Subcutaneous adipose tissue (tissue), 4 donors: Measurements from ENCODE around the gene HSPA1L. TPM values are rescaled to one million over a fixed set of nuclear protein-coding genes. Genes with fewer than 3 reads are reported as not detected.

Experiments used
- CTCF ChIP-seq: fragments of 450-650 bp; IDR thresholded peaks from one replicate; pipeline ENCODE4 v1.5.1; 2016; ENCODE audit warnings: low read depth, mild to moderate bottlenecking, control low read depth, antibody characterized with exemption, moderate library complexity
- total RNA-seq, 4 donors: library from RNA; depleted of rRNA; stranded (reverse); fragments of >200 nt; gene quantifications; one replicate each; pipeline ENCODE4 v1.1.0, GENCODE V29; 2016

The HSPA1L gene
- total RNA-seq, 4 donors from 2014 or later: 0.65 to 2.9 (median 1.2) TPM

GRCh38 chr6:31819871-31820299, 4.8 kb upstream of the HSPA1L start:
- no peak for TF ChIP-seq CTCF

GRCh38 chr6:31814677-31815024, 432 bp downstream of the HSPA1L start:
- no peak for TF ChIP-seq CTCF

- TF ChIP-seq CTCF: no peak
These were observed 1.6 kb downstream of the HSPA1L start for GRCh38 chr6:31813465-31813849.

- TF ChIP-seq CTCF: no peak
These were observed 3.4 kb downstream of the HSPA1L start for GRCh38 chr6:31811645-31812044.

GRCh38 chr6:31806470-31807272, 8.4 kb downstream of the HSPA1L start, which contains the start of gene LSM2:
LSM2 (minus strand) TSS chr6:31806966; CDS start chr6:31806757, 209 bp downstream.
- TF ChIP-seq CTCF: no peak

GRCh38 chr6:31805939-31806469, 9.1 kb downstream of the HSPA1L start:
- no peak for TF ChIP-seq CTCF

GRCh38 chr6:31799781-31800180, 15.3 kb downstream of the HSPA1L start:
- TF ChIP-seq CTCF: no peak
